ENCODE data around the gene PARD3.

Gene PARD3

DNA sequence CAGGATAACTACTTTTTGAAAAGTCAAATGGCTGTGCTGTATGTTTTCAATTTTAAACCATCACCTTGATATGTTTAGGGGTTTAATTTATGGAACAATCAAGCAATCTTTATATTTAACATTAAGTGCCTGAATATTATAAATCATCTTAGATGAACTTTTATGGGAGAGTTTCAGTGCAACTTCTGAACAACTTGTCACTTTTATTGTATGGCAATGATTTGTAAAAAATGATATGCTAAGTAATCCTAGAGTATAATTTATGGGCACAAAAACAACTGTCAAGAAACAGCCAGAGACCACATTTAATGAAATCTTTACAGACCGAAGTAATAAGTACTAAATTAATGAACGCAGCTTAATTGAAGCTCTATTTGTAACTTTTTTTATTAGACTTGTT, 498.9 kb downstream of the PARD3 start:
- intact Hi-C loops (cut with DNase I; ENCODE audit: low total_unique reads): no loop called here
- no peaks in the 10 kb centered on the region for H3K27me3 ChIP-seq
- H3K4me3 ChIP-seq: no peak overlapping the region
- TF ChIP-seq, protein P1, sequence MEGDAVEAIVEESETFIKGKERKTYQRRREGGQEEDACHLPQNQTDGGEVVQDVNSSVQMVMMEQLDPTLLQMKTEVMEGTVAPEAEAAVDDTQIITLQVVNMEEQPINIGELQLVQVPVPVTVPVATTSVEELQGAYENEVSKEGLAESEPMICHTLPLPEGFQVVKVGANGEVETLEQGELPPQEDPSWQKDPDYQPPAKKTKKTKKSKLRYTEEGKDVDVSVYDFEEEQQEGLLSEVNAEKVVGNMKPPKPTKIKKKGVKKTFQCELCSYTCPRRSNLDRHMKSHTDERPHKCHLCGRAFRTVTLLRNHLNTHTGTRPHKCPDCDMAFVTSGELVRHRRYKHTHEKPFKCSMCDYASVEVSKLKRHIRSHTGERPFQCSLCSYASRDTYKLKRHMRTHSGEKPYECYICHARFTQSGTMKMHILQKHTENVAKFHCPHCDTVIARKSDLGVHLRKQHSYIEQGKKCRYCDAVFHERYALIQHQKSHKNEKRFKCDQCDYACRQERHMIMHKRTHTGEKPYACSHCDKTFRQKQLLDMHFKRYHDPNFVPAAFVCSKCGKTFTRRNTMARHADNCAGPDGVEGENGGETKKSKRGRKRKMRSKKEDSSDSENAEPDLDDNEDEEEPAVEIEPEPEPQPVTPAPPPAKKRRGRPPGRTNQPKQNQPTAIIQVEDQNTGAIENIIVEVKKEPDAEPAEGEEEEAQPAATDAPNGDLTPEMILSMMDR (IDR thresholded peaks at IDR 0.05): no peak
- peaks cover 0 to 5% (median 0%) of the 10 kb centered on the region in 3 donors for H3K36me3 ChIP-seq
- no peak overlapping the region for H3K27ac ChIP-seq
- DNase-seq: no peak
- no peaks in the 10 kb centered on the region for H3K9me3 ChIP-seq
- no peaks in the 10 kb centered on the region for H3K4me1 ChIP-seq

DNA sequence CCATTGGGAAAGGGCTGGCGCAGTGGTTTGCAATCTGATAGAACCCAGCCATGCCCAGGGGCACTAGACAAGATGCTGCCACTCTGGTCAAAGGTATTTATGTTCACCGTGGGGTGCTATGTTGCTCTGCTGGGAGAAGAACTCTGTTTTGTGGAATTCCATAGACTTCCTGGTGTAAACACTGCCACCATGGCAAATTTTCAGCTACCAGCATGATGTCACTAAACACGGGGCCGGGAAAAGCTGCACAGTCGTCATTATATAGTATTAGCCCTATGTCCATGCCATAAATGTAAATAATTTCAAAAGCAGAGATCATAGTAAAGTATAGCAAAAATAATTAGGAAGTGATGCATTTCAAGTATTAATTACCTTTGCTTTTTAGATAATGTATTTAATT, 500.6 kb downstream of the PARD3 start:
- H3K4me1 ChIP-seq: no peaks in the 10 kb centered on the region
- no peak for DNase-seq
- H3K9me3 ChIP-seq: no peaks in the 10 kb centered on the region
- no peak overlapping the region for H3K4me3 ChIP-seq
- H3K36me3 ChIP-seq: peaks cover 0 to 5% (median 0%) of the 10 kb centered on the region in 3 donors
- intact Hi-C loops (cut with DNase I; ENCODE audit: low total_unique reads): no loop called here
- H3K27ac ChIP-seq: no peak overlapping the region
- TF ChIP-seq, protein P1 (IDR thresholded peaks at IDR 0.05): no peak
- no peaks in the 10 kb centered on the region for H3K27me3 ChIP-seq

DNA sequence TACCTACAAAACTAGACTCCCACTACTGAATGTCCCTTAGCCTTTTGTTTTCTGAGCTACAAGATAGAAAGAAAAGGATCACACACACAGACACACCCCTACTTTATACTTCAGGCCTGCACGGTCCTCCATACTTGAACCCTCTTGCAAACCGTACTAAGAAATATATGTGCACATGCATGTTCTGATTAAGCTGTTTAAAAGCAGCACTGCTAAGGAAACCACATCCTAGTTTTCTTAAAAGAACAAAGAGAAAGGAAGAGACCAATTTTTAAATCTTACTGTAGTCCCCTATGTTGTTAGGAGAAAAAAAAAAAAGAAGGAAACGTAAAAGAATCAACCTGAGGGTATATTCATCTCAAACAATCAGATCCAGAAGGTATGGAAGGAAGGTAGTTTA, 501.2 kb downstream of the PARD3 start:
- H3K27ac ChIP-seq: no peak overlapping the region
- DNase-seq: no peak
- H3K4me1 ChIP-seq: no peaks in the 10 kb centered on the region
- intact Hi-C loops (cut with DNase I; ENCODE audit: low total_unique reads): no loop called here
- no peak overlapping the region for H3K4me3 ChIP-seq
- peaks cover 0 to 5% (median 0%) of the 10 kb centered on the region in 3 donors for H3K36me3 ChIP-seq
- no peaks in the 10 kb centered on the region for H3K27me3 ChIP-seq
- no peaks in the 10 kb centered on the region for H3K9me3 ChIP-seq
- TF ChIP-seq, protein P1 (IDR thresholded peaks at IDR 0.05): no peak

DNA sequence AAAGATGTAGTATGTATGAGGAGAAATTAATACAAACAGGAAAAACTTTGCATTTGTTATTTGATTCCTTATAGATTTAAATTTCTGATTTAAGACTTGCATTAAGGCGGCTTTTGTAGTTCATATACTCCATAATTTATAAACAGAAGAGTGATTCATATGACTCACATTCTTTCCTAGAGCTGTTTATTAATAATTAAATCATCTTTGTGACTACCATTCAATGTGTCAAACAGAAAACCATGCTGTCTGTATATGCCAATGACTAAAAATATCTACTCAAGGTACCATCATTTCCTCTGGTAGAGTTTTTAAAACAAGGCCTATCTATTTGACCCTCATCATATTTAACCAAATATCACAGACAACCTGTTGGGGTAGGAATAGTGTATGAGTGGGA, 501.7 kb downstream of the PARD3 start:
- Histone ChIP-seq H3K36me3 (peaks cover 0 to 5% (median 0%) of the 10 kb centered on the region in 3 donors), H3K9me3 (no peaks in the 10 kb centered on the region), H3K27me3 (no peaks in the 10 kb centered on the region), H3K27ac (no peak overlapping the region), H3K4me1 (no peaks in the 10 kb centered on the region), H3K4me3 (no peak overlapping the region)
- no peak for DNase-seq
- TF ChIP-seq, protein P1 (IDR thresholded peaks at IDR 0.05): no peak
- intact Hi-C loops (cut with DNase I; ENCODE audit: low total_unique reads): no loop called here

DNA sequence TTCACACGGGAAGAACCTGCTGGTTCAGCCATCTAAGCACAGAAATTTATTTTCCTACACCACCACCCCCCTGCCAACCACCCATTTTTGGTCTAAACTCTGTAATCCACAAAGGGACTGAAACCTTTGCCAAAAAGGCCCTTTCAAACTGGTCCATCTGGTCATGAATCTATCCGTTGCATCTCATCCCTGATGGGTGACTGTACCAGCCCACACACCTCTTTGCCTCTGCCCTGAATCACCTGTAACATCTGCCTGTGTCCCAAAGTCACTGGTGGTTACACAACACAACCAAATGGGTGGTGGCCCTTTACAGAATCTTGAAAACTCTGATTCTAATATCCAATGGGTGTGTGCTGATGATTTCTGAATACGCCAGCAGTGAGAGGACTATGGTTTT, 503.4 kb downstream of the PARD3 start:
- Histone ChIP-seq H3K4me1 (no peaks in the 10 kb centered on the region), H3K27me3 (no peaks in the 10 kb centered on the region), H3K9me3 (no peaks in the 10 kb centered on the region), H3K27ac (no peak overlapping the region), H3K36me3 (no peaks in the 10 kb centered on the region), H3K4me3 (no peak overlapping the region)
- intact Hi-C loops (cut with DNase I; ENCODE audit: low total_unique reads): no loop called here
- DNase-seq: no peak
- TF ChIP-seq, protein P1 (IDR thresholded peaks at IDR 0.05): no peak

DNA sequence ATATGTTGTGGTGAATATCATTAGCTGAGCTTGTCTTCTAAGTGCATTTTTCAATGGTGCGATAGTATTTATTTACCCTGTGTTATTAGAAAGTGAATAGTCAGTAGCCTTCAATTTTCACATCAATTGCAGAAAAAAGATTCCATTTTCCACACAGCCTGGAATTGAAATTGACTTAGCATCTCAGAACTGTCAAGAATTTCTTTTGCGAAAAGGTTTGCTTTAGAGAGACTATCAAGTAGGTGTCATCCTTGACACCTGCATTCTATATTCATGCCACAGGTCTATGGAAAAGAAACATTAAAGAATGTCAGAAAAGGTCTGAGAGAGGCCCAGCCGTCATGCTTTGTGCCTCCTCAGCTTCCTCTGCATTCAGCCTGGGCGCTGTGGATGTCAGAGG, 504.9 kb downstream of the PARD3 start:
- Histone ChIP-seq H3K9me3 (no peaks in the 10 kb centered on the region), H3K4me3 (no peak overlapping the region), H3K36me3 (no peaks in the 10 kb centered on the region), H3K27ac (no peak overlapping the region), H3K27me3 (no peaks in the 10 kb centered on the region), H3K4me1 (no peaks in the 10 kb centered on the region)
- intact Hi-C loops (cut with DNase I; ENCODE audit: low total_unique reads): no loop called here
- TF ChIP-seq, protein P1 (IDR thresholded peaks at IDR 0.05): no peak
- DNase-seq: no peak
